Mucosa of descending colon (tissue), 3 donors: Measurements from ENCODE around the gene MPZL2. TPM values are rescaled to one million over a fixed set of nuclear protein-coding genes. Genes with fewer than 3 reads are reported as not detected.
A peak's percentile ranks its signal among the peaks of the same experiment; 100 is the strongest.

Source experiments
- ATAC-seq: fragments of 200-7000 bp; cut with Tn5 transposase; one replicate; pipeline ENCODE4 v1.9.1; 2020; ENCODE audit warnings: mild to moderate bottlenecking, moderate library complexity
- DNase-seq, 3 donors: peaks; one replicate each; pipeline ENCODE4 v3.0.0-alpha.2; 2020
- H3K36me3 ChIP-seq: fragments of 200-600 bp; one replicate; pipeline ENCODE4 v1.8.0; 2021; ENCODE audit warnings: low read depth, mild to moderate bottlenecking
- H3K4me1 ChIP-seq: fragments of 200-600 bp; one replicate; pipeline ENCODE4 v1.8.0; 2021; ENCODE audit warnings: low read depth, mild to moderate bottlenecking
- H3K4me3 ChIP-seq: fragments of 200-600 bp; one replicate; pipeline ENCODE4 v1.8.0; 2021; ENCODE audit warnings: mild to moderate bottlenecking
- H3K9me3 ChIP-seq: fragments of 200-600 bp; one replicate; pipeline ENCODE4 v1.8.0; 2021; ENCODE audit warnings: mild to moderate bottlenecking
- CTCF ChIP-seq: fragments of 200-600 bp; IDR thresholded peaks from one replicate; pipeline ENCODE4 v1.8.0; 2022; ENCODE audit warnings: antibody characterized with exemption, mild to moderate bottlenecking
- intact Hi-C, 2 donors: fragments of 100-400 bp; cut with DNase I in 1 of 2; cut with micrococcal nuclease in 1 of 2; formaldehyde crosslinking; loops; one replicate each; pipeline versions ENCODE4 v1.11.0 to v1.11.1; 2022; cut with DNase I, micrococcal nuclease
- total RNA-seq, 3 donors: library from RNA; stranded (reverse); fragmentation: NEBNext Ultra II Directional in 2 of 3; extraction: Animal tissue kit (Norgen Biotek cat#: 25700) in 2 of 3; gene quantifications; one replicate each; pipeline versions ENCODE4 v1.2.1 to v1.2.4, GENCODE V29; 2021 to 2023
- donor health status: DM: no; HTN: no; CAD: no; lungs with moderate emphysema.
- donor health status: DM: no; HTN: no; CAD: no.
- donor health status: DM: no; HTN: yes; CAD: no.

The MPZL2 gene
- total RNA-seq, 3 donors from 2014 or later, result 34.4 to 83.1 (median 72.4) TPM

GRCh38 chr11:118252688-118253087 lies 11.4 kb downstream of the MPZL2 start:
- H3K4me1 ChIP-seq, result peaks cover 5% of the 10 kb centered on the region
- peak; percentile 2 for ATAC-seq
- intact Hi-C loops, result no loop called here
- TF ChIP-seq CTCF, result no peak
- H3K9me3 ChIP-seq, result no peaks in the 10 kb centered on the region
- no peak overlapping the region for H3K4me3 ChIP-seq
- no peaks in the 10 kb centered on the region for H3K36me3 ChIP-seq
- no peak for DNase-seq

GRCh38 chr11:118251858-118252652 lies 12.0 kb downstream of the MPZL2 start, which contains the start of gene MPZL3:
Gene MPZL3 (minus strand): TSS chr11:118252365. CDS start chr11:118252294, 71 bp downstream.
- Histone ChIP-seq H3K9me3 (no peaks in the 10 kb centered on the region), H3K36me3 (no peaks in the 10 kb centered on the region), H3K4me1 (peaks cover 10% of the 10 kb centered on the region), H3K4me3 (peak within 1 kb of the TSS; percentile 36)
- intact Hi-C loops, result no loop called here
- TF ChIP-seq CTCF, result no peak
- ATAC-seq, result peak; percentile 98
- DNase-seq, result peak; percentile 88 to 99 (median 91)

GRCh38 chr11:118247041-118247440 lies 17.1 kb downstream of the MPZL2 start:
- TF ChIP-seq CTCF, result no peak
- Histone ChIP-seq H3K36me3 (no peaks in the 10 kb centered on the region), H3K4me1 (peaks cover 13% of the 10 kb centered on the region), H3K9me3 (no peaks in the 10 kb centered on the region), H3K4me3 (no peak overlapping the region)
- intact Hi-C loops, result no loop called here
- ATAC-seq (peak; percentile 57), DNase-seq (no peak)

GRCh38 chr11:118245936-118246562 lies 18.0 kb downstream of the MPZL2 start:
- ATAC-seq, result no peak
- intact Hi-C loops, result no loop called here

More at GRCh38 chr11:118245936-118246562, 18.0 kb downstream of the MPZL2 start:
- Histone ChIP-seq H3K4me3 (no peak overlapping the region), H3K36me3 (no peaks in the 10 kb centered on the region), H3K4me1 (peaks cover 16% of the 10 kb centered on the region), H3K9me3 (no peaks in the 10 kb centered on the region)
- no peak for TF ChIP-seq CTCF
- DNase-seq, result no peak
